ENCODE measurements around the gene MAPK7.
"Not testable (repeated sequence)": the region's sequence is repeated elsewhere in the genome, so short reads cannot be mapped to it uniquely, and the experiment has no call there.

The MAPK7 gene

GRCh38 chr17:19343256-19343630 lies 35.1 kb upstream of the MAPK7 start:
- DNase-seq (ENCODE audit: low read depth), result no peak

- no peak for DNase-seq (ENCODE audit: low read depth)
Observed at GRCh38 chr17:19343671-19344151, 34.6 kb upstream of the MAPK7 start.

GRCh38 chr17:19344311-19345066 lies 33.8 kb upstream of the MAPK7 start:
- no peak for DNase-seq (ENCODE audit: low read depth)

GRCh38 chr17:19345067-19345460 lies 33.2 kb upstream of the MAPK7 start:
- no peak for DNase-seq (ENCODE audit: low read depth)

GRCh38 chr17:19345486-19346350 lies 32.6 kb upstream of the MAPK7 start:
- DNase-seq (ENCODE audit: low read depth), result no peak

- DNase-seq (ENCODE audit: low read depth), result no peak
Observed at GRCh38 chr17:19346351-19347255, 31.7 kb upstream of the MAPK7 start.

GRCh38 chr17:19347323-19348080 lies 30.8 kb upstream of the MAPK7 start:
- no peak for DNase-seq (ENCODE audit: low read depth)

- no peak for DNase-seq (ENCODE audit: low read depth)
Observed at GRCh38 chr17:19348081-19348650, 30.1 kb upstream of the MAPK7 start.

GRCh38 chr17:19348806-19349205 lies 29.5 kb upstream of the MAPK7 start:
- DNase-seq (ENCODE audit: low read depth), result no peak

- not testable (repeated sequence) for DNase-seq (ENCODE audit: low read depth)
Observed at GRCh38 chr17:19353401-19353800, 24.9 kb upstream of the MAPK7 start.

GRCh38 chr17:19354748-19355147 lies 23.6 kb upstream of the MAPK7 start:
- DNase-seq (ENCODE audit: low read depth), result no peak

- no peak for DNase-seq (ENCODE audit: low read depth)
Observed at GRCh38 chr17:19357351-19357750, 20.9 kb upstream of the MAPK7 start.

GRCh38 chr17:19357761-19358160 lies 20.5 kb upstream of the MAPK7 start:
- DNase-seq (ENCODE audit: low read depth), result no peak

- no peak for DNase-seq (ENCODE audit: low read depth)
Observed at GRCh38 chr17:19359151-19359550, 19.1 kb upstream of the MAPK7 start.

- no peak for DNase-seq (ENCODE audit: low read depth)
Observed at GRCh38 chr17:19359856-19360255, 18.4 kb upstream of the MAPK7 start.

GRCh38 chr17:19360772-19361171 lies 17.5 kb upstream of the MAPK7 start:
- DNase-seq (ENCODE audit: low read depth), result no peak

GRCh38 chr17:19361326-19361725 lies 17.0 kb upstream of the MAPK7 start:
- DNase-seq (ENCODE audit: low read depth), result no peak

GRCh38 chr17:19361944-19362276 lies 16.4 kb upstream of the MAPK7 start:
- DNase-seq (ENCODE audit: low read depth), result no peak

- DNase-seq (ENCODE audit: low read depth), result peak; percentile 92
Observed at GRCh38 chr17:19362277-19363113, 15.8 kb upstream of the MAPK7 start, which contains the start of gene B9D1. Gene B9D1, minus strand, starts transcription at chr17:19362723. Its CDS starts 154 bp downstream, at chr17:19362569.

GRCh38 chr17:19363114-19363438 lies 15.2 kb upstream of the MAPK7 start:
- no peak for DNase-seq (ENCODE audit: low read depth)
